ENCODE results near the gene DMTF1. TPM values are rescaled to one million over a fixed set of nuclear protein-coding genes. Genes with fewer than 3 reads are reported as not detected.
"Not testable (repeated sequence)": the region's sequence is repeated elsewhere in the genome, so short reads cannot be mapped to it uniquely, and the experiment has no call there.

The DMTF1 gene
- total and polyA plus RNA-seq, 7 donors = 8.3 to 25.3 (median 16.8) TPM

DNA sequence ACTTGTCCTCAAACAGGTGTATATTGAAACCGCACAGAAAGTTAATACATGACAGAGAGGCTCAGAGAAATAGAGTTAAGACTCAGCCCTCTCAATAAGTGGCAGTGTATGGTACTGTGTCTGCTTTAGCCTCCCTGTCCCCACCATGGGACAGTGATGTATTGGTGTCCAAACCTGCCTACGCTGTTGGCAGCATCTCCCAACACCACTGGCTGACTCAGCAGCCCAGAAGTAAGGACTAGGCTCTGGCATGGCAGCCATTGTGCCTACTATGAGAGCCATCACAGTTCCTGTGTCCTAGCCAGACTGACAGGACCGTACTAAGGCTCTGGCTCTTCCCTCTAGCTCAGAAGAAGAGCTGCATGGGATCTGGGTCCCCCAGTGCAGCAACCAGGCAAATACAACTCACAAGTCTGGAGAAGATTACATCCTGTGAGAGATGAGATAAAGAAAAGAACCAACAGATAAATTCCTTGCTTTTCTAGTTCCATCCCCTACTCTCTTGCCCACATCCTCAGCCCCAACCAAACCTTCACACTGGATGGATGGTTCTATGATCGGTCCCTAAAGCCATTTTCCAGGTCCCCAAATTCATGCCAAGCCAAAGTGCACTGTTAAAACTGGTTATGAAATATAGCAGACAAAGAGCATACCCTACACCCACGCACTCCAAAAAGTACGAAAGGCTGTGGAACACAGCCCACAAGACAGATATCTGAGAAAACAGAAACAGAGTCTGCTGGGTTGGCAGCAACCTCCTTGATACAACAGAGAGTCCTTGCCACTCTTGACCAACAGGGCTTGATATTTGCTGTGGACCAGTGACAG lies 44.1 kb upstream of the DMTF1 start:
- H3K27ac ChIP-seq = no peak overlapping the region
- TF ChIP-seq CTCF (IDR thresholded peaks at IDR 0.05) = no peak
- H3K36me3 ChIP-seq (ENCODE audit: insufficient read depth in 1 of 2, low read depth in 1 of 2) = no peaks in the 10 kb centered on the region
- no peaks in the 10 kb centered on the region for H3K9me3 ChIP-seq
- no peak overlapping the region for H3K4me3 ChIP-seq
- WGBS, 3 donors = 73 to 78% (median 76%) methylated on average over 6 of the region's 6 CpGs
- ATAC-seq (no peak), DNase-seq (no peak)
- no peaks in the 10 kb centered on the region for H3K4me1 ChIP-seq
- intact Hi-C loops (cut with DNase I) = no loop called here
- H3K27me3 ChIP-seq (ENCODE audit: insufficient read depth in 3 of 3, low read length in 2 of 3) = no peaks in the 10 kb centered on the region

GRCh38 chr7:87110778-87111177 lies 41.5 kb upstream of the DMTF1 start:
- Histone ChIP-seq H3K4me3 (no peak overlapping the region), H3K4me1 (no peaks in the 10 kb centered on the region), H3K9me3 (no peaks in the 10 kb centered on the region), H3K27me3 (ENCODE audit: insufficient read depth in 3 of 3, low read length in 2 of 3) (no peaks in the 10 kb centered on the region), H3K27ac (no peak overlapping the region), H3K36me3 (ENCODE audit: insufficient read depth in 1 of 2, low read depth in 1 of 2) (no peaks in the 10 kb centered on the region)
- WGBS, 3 donors = 76 to 89% (median 80%) methylated on average over 2 of the region's 2 CpGs
- intact Hi-C loops (cut with DNase I) = no loop called here
- no peak for TF ChIP-seq CTCF (IDR thresholded peaks at IDR 0.05)
- ATAC-seq (no peak), DNase-seq (no peak)

DNA sequence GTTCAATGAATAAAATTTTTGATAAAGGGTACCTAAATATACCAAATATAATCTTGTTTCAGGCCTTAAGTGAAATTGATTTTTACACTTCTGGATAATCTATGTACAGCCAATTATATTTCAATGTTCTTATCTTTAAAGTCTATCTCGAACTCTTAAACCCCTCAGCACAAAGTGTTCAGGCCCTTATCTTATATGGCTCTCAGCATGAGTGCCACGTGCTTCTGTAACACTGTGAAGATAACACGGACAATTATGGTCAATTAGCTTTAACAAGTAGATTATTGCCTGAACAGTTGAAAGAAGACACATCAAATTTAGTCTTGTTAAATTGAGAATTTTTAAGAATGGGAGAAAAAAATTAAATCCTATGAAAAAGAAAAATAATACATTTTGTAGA lies 40.4 kb upstream of the DMTF1 start:
- no peaks in the 10 kb centered on the region for H3K36me3 ChIP-seq (ENCODE audit: insufficient read depth in 1 of 2, low read depth in 1 of 2)
- 84 to 92% (median 88%) methylated on average over 3 of the region's 3 CpGs for WGBS, 3 donors
- no peaks in the 10 kb centered on the region for H3K27me3 ChIP-seq (ENCODE audit: insufficient read depth in 3 of 3, low read length in 2 of 3)
- no peak overlapping the region for H3K4me3 ChIP-seq
- no peak for TF ChIP-seq CTCF (IDR thresholded peaks at IDR 0.05)
- H3K4me1 ChIP-seq = no peaks in the 10 kb centered on the region
- ATAC-seq (no peak), DNase-seq (no peak)
- no peak overlapping the region for H3K27ac ChIP-seq
- H3K9me3 ChIP-seq = no peaks in the 10 kb centered on the region
- intact Hi-C loops (cut with DNase I) = no loop called here

DNA sequence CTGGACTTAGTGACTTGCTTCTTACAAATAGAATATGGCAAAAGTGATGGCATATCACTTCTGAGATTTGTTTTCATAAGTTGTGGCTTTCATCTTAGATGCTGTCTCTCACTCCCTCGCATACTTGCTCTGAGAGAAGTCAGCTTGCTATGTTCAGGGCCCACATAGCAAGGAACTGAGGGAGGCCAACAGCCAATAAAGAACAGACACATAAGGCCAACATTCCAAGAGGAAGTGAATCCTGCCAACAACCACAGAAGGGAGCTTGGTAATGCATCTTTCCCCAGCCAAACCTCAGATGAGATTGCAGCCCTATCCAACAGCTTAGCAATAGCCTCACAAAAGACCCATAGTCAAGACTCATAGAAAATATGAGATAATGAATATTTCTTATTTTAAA lies 39.2 kb upstream of the DMTF1 start:
- Histone ChIP-seq H3K27me3 (ENCODE audit: insufficient read depth in 3 of 3, low read length in 2 of 3) (no peaks in the 10 kb centered on the region), H3K4me1 (no peaks in the 10 kb centered on the region), H3K9me3 (no peaks in the 10 kb centered on the region), H3K36me3 (ENCODE audit: insufficient read depth in 1 of 2, low read depth in 1 of 2) (no peaks in the 10 kb centered on the region), H3K4me3 (no peak overlapping the region), H3K27ac (no peak overlapping the region)
- ATAC-seq (no peak), DNase-seq (no peak)
- TF ChIP-seq CTCF (IDR thresholded peaks at IDR 0.05) = no peak
- intact Hi-C loops (cut with DNase I) = no loop called here
- 82 to 91% (median 89%) methylated on average over 1 of the region's 1 CpG for WGBS, 3 donors

DNA sequence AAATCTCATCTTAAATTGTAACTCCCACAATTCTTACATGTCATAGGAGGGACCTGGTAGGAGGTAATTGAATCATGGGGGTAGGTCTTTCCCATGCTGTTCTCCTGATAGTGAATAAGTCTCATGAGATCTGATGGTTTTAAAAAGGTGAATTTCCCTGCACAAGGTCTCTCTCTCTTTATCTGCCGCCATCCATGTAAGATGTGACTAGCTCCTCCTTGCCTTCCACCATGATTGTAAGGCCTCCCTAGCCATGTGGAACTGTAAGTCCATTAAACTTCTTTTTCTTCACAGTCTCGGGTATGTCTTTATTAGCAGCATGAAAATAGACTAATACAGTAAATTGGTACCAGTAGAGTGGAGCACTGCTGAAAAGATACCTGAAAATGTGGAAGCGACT lies 38.3 kb upstream of the DMTF1 start:
- H3K36me3 ChIP-seq (ENCODE audit: insufficient read depth in 1 of 2, low read depth in 1 of 2); H3K9me3 ChIP-seq; H3K27ac ChIP-seq; H3K4me3 ChIP-seq; H3K27me3 ChIP-seq (ENCODE audit: insufficient read depth in 3 of 3, low read length in 2 of 3); ATAC-seq; H3K4me1 ChIP-seq; intact Hi-C loops (cut with DNase I); DNase-seq: not testable (repeated sequence)
- 89 to 90% (median 89%) methylated on average over 3 of the region's 3 CpGs for WGBS, 3 donors

DNA sequence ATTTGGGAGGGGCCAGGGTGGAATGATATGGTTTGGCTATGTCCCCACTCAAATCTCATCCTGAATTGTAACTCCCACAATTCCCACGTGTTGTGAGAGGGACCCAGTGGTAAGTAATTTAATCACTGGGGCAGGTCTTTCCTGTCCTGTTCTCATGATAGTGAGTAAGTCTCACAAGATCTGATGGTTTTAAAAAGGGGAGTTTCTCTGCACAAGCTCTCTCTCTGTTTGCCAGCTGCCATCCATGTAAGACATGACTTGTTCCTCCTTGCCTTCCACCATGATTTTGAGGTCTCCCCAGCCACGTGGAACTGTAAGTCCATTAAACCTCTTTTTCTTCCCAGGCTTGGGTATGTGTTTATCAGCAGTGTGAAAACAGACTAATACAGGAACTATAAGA lies 36.5 kb upstream of the DMTF1 start:
- DNase-seq; H3K36me3 ChIP-seq (ENCODE audit: insufficient read depth in 1 of 2, low read depth in 1 of 2); H3K4me3 ChIP-seq; intact Hi-C loops (cut with DNase I); H3K27me3 ChIP-seq (ENCODE audit: insufficient read depth in 3 of 3, low read length in 2 of 3); H3K27ac ChIP-seq; H3K4me1 ChIP-seq; H3K9me3 ChIP-seq; ATAC-seq: not testable (repeated sequence)
- WGBS, 3 donors = 73 to 80% (median 79%) methylated on average over 2 of the region's 2 CpGs

All from psoas muscle (tissue), 8 donors.